Measurements from ENCODE around the gene HOXC9.
A peak's percentile ranks its signal among the peaks of the same experiment; 100 is the strongest.

The HOXC9 gene

DNA sequence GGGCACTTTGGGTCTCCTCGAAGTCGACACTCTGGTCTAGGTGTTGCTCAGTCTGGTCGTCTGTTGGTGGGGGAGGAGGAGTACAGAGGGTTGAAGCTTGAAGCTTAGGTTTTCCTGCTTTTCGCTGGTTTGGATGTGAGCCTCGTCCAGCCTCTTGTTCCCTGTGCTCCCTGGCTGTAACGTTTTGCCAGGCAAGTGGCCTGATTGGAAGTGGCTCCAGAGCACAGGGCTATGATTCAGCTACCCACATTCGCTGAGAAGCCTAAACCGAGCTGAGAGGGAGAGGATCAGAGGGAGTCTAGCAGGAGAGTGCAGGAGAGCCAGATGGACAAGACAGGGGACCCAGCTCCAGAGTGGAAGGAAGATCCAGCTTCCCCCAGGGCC, 8.9 kb upstream of the HOXC9 start (continued):
- TF ChIP-seq, protein P1, sequence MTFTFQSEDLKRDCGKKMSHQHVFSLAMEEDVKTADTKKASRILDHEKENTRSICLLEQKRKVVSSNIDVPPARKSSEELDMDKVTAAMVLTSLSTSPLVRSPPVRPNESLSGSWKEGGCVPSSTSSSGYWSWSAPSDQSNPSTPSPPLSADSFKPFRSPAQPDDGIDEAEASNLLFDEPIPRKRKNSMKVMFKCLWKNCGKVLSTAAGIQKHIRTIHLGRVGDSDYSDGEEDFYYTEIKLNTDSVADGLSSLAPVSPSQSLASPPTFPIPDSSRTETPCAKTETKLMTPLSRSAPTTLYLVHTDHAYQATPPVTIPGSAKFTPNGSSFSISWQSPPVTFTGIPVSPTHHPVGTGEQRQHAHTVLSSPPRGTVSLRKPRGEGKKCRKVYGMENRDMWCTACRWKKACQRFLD (tag by site-specific recombination; IDR thresholded peaks at IDR 0.05) = no peak
- no peak for TF ChIP-seq ZNF311 (tag by site-specific recombination; IDR thresholded peaks at IDR 0.05; ENCODE audit: borderline replicate concordance)
- TF ChIP-seq SP7 (tag by site-specific recombination; IDR thresholded peaks at IDR 0.05) = no peak; the same call in 1 of the 2 replicates

DNA sequence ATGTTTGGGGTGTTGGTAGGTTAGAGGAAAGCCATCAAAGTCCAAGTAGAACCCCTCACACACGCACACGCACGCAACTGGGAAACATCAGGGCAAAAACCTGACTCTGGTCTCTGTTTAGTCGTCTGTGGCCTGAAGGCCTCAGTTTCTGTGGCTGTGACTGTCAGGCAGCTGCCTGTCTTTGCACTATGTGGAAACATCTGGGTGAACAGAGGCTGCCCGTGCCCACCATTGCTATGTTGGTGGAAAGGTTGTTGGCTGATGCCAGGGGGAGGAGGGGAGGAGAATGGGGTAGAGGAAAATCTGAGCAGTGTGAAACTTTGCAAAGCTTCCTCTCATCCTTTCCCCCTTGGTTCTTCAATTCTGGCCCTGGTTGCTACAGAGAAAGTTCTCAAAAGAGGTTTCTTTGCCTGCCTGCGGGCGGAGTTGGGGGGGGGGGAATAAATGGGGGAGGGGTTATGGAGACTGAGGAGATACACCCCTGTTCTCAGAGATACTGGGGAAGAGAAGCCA, 7.5 kb upstream of the HOXC9 start:
- H3K36me3 ChIP-seq (ENCODE audit: control insufficient read depth in 2 of 2, insufficient read depth in 1 of 2, low read length in 2 of 2) = no peaks in the 10 kb centered on the region
- ChIA-PET CTCF (interaction anchor here (0.6 to 3.0 kb wide), 8 partner anchors 8 to 246 kb away, joined by 3 to 25 read pairs (median 6); partner anchors contain the start of gene HOXC10), POLR2A (no interaction called here)
- no peak overlapping the region for H3K4me3 ChIP-seq (ENCODE audit: low read depth, low read length)
- no peaks in the 10 kb centered on the region for H3K9me3 ChIP-seq (ENCODE audit: control insufficient read depth, insufficient read depth, low read depth, low read length)
- H3K27ac ChIP-seq (ENCODE audit: extremely low read depth, low read depth, low read length) = no peak overlapping the region; the same call in 1 of the 2 replicates
- peaks cover 44% of the 10 kb centered on the region for H3K4me1 ChIP-seq (ENCODE audit: control insufficient read depth, insufficient read depth, low read length)
- TF ChIP-seq ZNF335 (tag by site-specific recombination; conservative IDR thresholded peaks at IDR 0.05) (0 out of 2 replicates have a peak, but pooled peaks have one; percentile 23), ZBTB1 (tag by site-specific recombination; IDR thresholded peaks at IDR 0.05) (no peak), PRDM1 (tag by site-specific recombination; IDR thresholded peaks at IDR 0.05) (peak; percentile 63), ZBTB17 (tag by site-specific recombination; IDR thresholded peaks at IDR 0.05) (no peak), OSR2 (tag by site-specific recombination; IDR thresholded peaks at IDR 0.05) (no peak), ZNF311 (tag by site-specific recombination; IDR thresholded peaks at IDR 0.05; ENCODE audit: borderline replicate concordance) (no peak), GLI2 (tag by site-specific recombination; IDR thresholded peaks at IDR 0.05; ENCODE audit: borderline replicate concordance, low read depth) (no peak), BCL11B (tag by site-specific recombination; IDR thresholded peaks at IDR 0.05; ENCODE audit: low read depth) (no peak), ZNF624 (tag by site-specific recombination; IDR thresholded peaks at IDR 0.05) (no peak), WT1 (tag by site-specific recombination; IDR thresholded peaks at IDR 0.05) (no peak), SETDB1 (IDR thresholded peaks at IDR 0.05; ENCODE audit: insufficient read length, low read length) (no peak), ZSCAN23 (tag by site-specific recombination; IDR thresholded peaks at IDR 0.05) (no peak), ZNF302 (tag by site-specific recombination; IDR thresholded peaks at IDR 0.05; ENCODE audit: low read depth) (no peak), ZNF211 (tag by site-specific recombination; IDR thresholded peaks at IDR 0.05; ENCODE audit: low read depth) (no peak), HOXD13 (CRISPR knock-in tag; IDR thresholded peaks at IDR 0.05; ENCODE audit: borderline replicate concordance) (no peak), KLF8 (tag by site-specific recombination; IDR thresholded peaks at IDR 0.05) (0 out of 2 replicates have a peak, but pooled peaks have one; percentile 24)
- TF ChIP-seq, protein P2, sequence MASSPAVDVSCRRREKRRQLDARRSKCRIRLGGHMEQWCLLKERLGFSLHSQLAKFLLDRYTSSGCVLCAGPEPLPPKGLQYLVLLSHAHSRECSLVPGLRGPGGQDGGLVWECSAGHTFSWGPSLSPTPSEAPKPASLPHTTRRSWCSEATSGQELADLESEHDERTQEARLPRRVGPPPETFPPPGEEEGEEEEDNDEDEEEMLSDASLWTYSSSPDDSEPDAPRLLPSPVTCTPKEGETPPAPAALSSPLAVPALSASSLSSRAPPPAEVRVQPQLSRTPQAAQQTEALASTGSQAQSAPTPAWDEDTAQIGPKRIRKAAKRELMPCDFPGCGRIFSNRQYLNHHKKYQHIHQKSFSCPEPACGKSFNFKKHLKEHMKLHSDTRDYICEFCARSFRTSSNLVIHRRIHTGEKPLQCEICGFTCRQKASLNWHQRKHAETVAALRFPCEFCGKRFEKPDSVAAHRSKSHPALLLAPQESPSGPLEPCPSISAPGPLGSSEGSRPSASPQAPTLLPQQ (tag by site-specific recombination; IDR thresholded peaks at IDR 0.05) = no peak
- TF ChIP-seq, protein P3, sequence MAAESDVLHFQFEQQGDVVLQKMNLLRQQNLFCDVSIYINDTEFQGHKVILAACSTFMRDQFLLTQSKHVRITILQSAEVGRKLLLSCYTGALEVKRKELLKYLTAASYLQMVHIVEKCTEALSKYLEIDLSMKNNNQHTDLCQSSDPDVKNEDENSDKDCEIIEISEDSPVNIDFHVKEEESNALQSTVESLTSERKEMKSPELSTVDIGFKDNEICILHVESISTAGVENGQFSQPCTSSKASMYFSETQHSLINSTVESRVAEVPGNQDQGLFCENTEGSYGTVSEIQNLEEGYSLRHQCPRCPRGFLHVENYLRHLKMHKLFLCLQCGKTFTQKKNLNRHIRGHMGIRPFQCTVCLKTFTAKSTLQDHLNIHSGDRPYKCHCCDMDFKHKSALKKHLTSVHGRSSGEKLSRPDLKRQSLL (tag by site-specific recombination; IDR thresholded peaks at IDR 0.05) = no peak
- TF ChIP-seq, protein P4, sequence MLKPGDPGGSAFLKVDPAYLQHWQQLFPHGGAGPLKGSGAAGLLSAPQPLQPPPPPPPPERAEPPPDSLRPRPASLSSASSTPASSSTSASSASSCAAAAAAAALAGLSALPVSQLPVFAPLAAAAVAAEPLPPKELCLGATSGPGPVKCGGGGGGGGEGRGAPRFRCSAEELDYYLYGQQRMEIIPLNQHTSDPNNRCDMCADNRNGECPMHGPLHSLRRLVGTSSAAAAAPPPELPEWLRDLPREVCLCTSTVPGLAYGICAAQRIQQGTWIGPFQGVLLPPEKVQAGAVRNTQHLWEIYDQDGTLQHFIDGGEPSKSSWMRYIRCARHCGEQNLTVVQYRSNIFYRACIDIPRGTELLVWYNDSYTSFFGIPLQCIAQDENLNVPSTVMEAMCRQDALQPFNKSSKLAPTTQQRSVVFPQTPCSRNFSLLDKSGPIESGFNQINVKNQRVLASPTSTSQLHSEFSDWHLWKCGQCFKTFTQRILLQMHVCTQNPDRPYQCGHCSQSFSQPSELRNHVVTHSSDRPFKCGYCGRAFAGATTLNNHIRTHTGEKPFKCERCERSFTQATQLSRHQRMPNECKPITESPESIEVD (tag by site-specific recombination; IDR thresholded peaks at IDR 0.05) = no peak
- TF ChIP-seq, protein P5, sequence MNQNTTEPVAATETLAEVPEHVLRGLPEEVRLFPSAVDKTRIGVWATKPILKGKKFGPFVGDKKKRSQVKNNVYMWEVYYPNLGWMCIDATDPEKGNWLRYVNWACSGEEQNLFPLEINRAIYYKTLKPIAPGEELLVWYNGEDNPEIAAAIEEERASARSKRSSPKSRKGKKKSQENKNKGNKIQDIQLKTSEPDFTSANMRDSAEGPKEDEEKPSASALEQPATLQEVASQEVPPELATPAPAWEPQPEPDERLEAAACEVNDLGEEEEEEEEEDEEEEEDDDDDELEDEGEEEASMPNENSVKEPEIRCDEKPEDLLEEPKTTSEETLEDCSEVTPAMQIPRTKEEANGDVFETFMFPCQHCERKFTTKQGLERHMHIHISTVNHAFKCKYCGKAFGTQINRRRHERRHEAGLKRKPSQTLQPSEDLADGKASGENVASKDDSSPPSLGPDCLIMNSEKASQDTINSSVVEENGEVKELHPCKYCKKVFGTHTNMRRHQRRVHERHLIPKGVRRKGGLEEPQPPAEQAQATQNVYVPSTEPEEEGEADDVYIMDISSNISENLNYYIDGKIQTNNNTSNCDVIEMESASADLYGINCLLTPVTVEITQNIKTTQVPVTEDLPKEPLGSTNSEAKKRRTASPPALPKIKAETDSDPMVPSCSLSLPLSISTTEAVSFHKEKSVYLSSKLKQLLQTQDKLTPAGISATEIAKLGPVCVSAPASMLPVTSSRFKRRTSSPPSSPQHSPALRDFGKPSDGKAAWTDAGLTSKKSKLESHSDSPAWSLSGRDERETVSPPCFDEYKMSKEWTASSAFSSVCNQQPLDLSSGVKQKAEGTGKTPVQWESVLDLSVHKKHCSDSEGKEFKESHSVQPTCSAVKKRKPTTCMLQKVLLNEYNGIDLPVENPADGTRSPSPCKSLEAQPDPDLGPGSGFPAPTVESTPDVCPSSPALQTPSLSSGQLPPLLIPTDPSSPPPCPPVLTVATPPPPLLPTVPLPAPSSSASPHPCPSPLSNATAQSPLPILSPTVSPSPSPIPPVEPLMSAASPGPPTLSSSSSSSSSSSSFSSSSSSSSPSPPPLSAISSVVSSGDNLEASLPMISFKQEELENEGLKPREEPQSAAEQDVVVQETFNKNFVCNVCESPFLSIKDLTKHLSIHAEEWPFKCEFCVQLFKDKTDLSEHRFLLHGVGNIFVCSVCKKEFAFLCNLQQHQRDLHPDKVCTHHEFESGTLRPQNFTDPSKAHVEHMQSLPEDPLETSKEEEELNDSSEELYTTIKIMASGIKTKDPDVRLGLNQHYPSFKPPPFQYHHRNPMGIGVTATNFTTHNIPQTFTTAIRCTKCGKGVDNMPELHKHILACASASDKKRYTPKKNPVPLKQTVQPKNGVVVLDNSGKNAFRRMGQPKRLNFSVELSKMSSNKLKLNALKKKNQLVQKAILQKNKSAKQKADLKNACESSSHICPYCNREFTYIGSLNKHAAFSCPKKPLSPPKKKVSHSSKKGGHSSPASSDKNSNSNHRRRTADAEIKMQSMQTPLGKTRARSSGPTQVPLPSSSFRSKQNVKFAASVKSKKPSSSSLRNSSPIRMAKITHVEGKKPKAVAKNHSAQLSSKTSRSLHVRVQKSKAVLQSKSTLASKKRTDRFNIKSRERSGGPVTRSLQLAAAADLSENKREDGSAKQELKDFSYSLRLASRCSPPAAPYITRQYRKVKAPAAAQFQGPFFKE (tag by site-specific recombination; IDR thresholded peaks at IDR 0.05; ENCODE audit: borderline replicate concordance) = no peak
- TF ChIP-seq, protein P6, sequence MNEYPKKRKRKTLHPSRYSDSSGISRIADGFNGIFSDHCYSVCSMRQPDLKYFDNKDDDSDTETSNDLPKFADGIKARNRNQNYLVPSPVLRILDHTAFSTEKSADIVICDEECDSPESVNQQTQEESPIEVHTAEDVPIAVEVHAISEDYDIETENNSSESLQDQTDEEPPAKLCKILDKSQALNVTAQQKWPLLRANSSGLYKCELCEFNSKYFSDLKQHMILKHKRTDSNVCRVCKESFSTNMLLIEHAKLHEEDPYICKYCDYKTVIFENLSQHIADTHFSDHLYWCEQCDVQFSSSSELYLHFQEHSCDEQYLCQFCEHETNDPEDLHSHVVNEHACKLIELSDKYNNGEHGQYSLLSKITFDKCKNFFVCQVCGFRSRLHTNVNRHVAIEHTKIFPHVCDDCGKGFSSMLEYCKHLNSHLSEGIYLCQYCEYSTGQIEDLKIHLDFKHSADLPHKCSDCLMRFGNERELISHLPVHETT (tag by site-specific recombination; IDR thresholded peaks at IDR 0.05) = no peak

Data from HEK293 (cell line).